GM19025 (cell line): ENCODE results near the gene UPB1.
"Not testable (repeated sequence)": the region's sequence is repeated elsewhere in the genome, so short reads cannot be mapped to it uniquely, and the experiment has no call there.

Source experiments
- ATAC-seq: cut with Tn5 transposase; IDR thresholded peaks from one replicate; pipeline ENCODE4 v1.9.1; 2021; ENCODE audit warnings: mild to moderate bottlenecking, low read depth, moderate library complexity; ENCODE audit not compliant: unreplicated experiment

UPB1 gene

GRCh38 chr22:24525416-24526037 is 30.4 kb downstream of the UPB1 start:
- peak; percentile 75 for ATAC-seq

- ATAC-seq = no peak
Measured at GRCh38 chr22:24526191-24526590, 31.1 kb downstream of the UPB1 start.

- ATAC-seq = no peak
Measured at GRCh38 chr22:24529898-24530297, 34.8 kb downstream of the UPB1 start.

DNA sequence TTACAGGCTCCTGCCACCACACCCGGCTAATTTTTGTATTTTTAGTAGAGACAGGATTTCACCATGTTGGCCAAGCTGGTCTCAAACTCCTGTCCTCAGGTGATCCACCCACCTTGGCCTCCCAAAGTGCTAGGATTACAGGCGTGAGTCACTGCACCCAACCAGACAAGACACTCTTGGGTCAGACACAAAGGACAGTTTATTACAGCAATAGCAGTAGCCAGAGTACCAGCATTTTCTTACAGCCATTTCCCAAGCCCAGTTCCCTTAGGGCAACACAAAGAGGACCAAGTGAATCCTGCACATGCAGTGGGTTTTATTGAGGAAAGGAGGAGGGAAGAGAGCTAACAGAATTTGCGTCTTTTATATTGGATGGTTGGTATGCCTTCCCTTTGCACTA is 35.8 kb downstream of the UPB1 start:
- not testable (repeated sequence) for ATAC-seq

GRCh38 chr22:24532075-24532474 is 36.9 kb downstream of the UPB1 start:
- ATAC-seq = no peak

DNA sequence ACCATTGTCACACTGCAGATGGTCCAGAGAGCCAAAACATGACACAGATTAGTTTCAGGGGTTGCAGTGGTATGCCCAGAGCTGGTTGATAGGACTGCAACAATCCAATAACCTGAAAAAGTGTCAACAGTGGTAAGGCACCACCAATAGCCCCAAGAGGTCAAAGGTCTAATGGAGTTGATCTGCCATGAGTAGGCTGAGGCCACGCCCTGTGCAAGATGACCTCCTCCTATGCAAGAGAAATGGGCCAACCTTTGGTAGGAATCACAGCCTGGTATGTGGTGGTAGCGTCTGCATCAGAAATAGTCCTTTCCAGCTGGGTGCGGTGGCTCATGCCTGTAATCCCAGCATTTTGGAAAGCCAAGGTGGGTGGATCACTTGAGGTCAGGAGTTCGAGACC is 40.2 kb downstream of the UPB1 start:
- no peak for ATAC-seq

DNA sequence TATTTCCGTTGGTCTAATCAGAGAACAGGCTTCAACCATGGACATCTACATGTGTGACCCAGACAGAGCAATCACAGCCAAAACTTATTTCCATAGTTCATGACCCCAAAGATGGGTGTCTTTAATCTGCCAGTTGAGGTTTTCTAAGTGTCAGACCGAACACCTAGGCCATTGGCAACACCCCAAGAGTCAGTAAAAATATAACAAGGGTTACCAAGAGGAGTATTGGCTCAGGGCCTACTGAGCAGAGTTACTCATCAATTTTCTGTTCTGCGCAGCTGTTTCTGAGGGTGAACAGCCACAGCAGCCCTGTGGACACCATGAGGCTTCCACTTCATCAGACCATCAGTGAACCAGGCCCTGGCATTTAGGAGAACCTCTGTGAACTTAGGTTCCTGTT is 41.0 kb downstream of the UPB1 start:
- ATAC-seq = no peak

DNA sequence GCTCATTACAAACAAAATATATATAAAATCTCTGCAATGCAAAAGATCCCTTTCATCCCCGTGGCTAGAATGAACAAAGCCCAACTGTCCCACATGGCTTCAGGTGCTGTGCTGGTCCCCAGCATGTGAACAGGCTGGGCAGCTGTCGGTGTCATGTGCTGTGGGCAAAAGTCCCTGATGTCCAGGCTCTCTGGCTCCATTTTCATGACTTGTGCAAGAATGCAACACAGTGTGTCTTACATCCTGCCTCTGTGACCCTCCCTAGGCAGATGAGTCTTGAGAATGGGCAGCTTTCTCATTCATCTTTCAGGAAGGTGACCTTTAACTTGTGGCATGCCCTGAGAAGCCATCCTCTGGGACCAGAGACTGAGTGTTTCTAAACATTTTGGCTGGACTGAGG is 45.3 kb downstream of the UPB1 start:
- no peak for ATAC-seq

DNA sequence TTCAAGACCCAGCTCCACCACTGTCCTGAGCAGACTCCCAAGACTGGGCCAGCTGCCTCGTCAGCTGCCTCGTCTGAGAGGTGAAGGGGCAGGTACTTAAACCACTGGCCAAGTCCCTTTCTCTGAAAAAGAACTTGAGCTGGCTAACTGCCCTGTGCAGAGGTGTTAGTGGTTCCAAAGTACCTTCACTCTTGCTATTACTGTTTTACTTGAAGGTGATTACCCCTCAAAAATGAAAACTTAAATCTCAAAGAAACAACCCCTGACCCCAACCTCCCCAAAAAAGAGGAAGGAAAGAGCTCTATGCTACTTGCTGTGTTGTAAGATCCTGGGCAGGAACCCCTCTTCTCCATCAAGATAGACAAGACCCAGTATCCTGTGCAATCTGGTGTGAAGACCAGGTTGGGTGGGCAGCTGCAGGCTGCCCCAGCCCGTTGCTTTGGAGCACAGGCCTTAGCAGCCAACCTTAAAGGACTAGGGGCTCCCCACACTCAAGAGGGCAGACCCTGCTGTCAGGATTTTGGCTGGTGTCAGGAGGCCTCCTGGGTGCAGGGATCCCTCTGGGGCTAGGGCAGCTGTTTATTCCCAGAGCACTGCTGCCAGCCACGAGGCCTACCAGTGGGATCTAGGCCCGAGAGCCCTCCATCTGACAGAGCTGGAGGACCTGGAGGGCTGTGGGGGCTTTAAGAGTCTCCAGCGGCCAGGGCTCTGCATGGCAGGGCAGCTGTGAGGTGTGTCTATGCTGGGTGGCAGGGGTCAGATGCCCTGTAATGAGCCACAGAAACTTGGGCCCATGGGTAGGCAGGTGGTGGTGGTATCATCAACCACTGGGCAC is 46.8 kb downstream of the UPB1 start:
- no peak for ATAC-seq

- no peak for ATAC-seq
Measured at GRCh38 chr22:24542641-24543040, 47.5 kb downstream of the UPB1 start.

- no peak for ATAC-seq
Measured at GRCh38 chr22:24543185-24543601, 48.1 kb downstream of the UPB1 start.

DNA sequence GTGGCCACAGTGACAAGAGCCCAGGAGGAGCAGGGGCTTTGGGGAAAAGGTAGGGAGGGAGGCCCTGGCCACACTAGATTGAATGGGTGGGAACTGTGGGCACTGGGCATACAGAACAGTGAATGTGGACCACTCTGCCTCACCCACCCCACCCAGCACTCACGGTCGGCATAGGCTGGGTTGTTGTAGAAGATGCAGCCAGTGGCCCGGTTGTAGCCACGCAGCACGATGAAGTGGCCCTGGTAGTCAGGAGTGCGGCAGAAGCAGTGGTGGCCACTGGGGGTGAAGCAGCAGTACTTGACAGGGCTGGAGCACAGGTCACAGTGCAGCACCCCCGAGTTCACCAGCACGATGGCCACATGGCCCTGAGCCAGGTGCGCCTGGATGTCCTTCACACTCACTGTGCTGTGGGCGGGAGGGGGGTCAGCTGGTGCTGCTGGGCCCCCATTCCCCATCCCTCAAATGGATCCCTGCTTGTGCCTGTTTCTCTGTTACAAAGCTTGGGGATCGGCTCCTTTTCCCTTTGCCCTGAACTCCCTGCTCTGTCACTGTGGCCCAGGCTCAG is 48.6 kb downstream of the UPB1 start:
- no peak for ATAC-seq

GRCh38 chr22:24548812-24549211 is 53.7 kb downstream of the UPB1 start:
- ATAC-seq = no peak

DNA sequence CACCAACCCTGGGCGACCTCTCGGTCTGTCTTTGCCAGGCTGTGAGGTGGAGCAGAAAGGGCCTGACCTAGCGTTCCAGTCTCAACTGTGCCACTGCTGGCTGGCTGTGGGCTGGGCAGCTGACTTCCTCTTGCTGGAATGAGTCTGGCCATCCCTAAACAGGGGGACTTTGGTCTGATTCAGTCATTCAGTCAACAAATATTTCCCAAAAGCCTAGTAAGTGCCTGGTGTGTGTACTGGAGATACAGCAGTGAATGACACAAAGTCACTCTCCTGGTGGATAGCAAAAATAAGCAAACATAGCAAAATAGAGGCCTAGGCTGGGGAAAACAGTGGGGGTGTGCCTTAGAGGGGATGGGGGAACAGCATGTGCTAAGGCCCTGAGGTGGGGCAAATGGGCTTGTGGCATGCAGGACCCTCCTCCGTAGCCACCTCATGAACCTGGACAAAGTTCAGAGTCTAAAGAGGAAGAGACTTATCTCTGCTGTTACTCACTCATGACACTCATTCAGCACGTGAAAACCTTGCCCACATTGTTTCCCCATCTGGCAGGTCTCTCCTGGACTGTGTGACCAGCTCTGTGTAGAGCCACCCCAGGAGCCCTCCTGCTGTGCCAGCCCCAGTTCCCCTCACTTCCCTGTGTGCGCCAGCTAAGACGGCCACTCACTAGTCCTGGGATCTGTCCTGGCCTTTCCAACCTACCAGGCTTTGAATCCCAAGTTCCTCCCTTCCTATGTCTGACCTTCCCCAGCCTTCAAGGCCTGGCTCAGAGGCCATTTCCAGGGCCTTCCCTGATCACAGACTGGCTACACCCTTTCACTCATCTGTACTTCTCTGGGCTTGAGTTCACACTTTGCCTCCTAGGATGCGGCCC is 55.1 kb downstream of the UPB1 start:
- no peak for ATAC-seq

GRCh38 chr22:24550902-24551435 is 55.8 kb downstream of the UPB1 start:
- ATAC-seq = no peak

- ATAC-seq = not testable (repeated sequence)
Measured at GRCh38 chr22:24552503-24553286, 57.6 kb downstream of the UPB1 start.

GRCh38 chr22:24553597-24554312 is 58.6 kb downstream of the UPB1 start:
- no peak for ATAC-seq

- ATAC-seq = no peak
Measured at GRCh38 chr22:24554313-24555164, 59.4 kb downstream of the UPB1 start, which contains the start of gene GUCD1. Gene GUCD1 (minus strand): TSS chr22:24555138. CDS start chr22:24554991, 147 bp downstream.
